Erythroblast (primary cell): ENCODE data around the gene CACNA1I.

Experiments used
- DNase-seq, 2 experiments: peaks; one replicate each; lab custom pipeline; 2025; lab: John Stamatoyannopoulos, UW
- GATA1 ChIP-seq: IDR thresholded peaks from 2 replicates; pipeline ENCODE4 v1.6.1; 2011; ENCODE audit warnings: low read depth, mild to moderate bottlenecking, control low read depth, low read length, moderate library complexity
- POLR2A ChIP-seq: IDR thresholded peaks from 2 replicates; pipeline ENCODE4 v1.6.1; 2011; ENCODE audit warnings: mild to moderate bottlenecking, low read length

The CACNA1I gene

GRCh38 chr22:39706376-39707140 is 136.0 kb downstream of the CACNA1I start:
- no peak for TF ChIP-seq GATA1
- no peak for TF ChIP-seq POLR2A
- no peak for DNase-seq

GRCh38 chr22:39707351-39707750 is 136.8 kb downstream of the CACNA1I start:
- no peak for DNase-seq
- TF ChIP-seq POLR2A (no peak), GATA1 (no peak)

GRCh38 chr22:39707816-39708215 is 137.3 kb downstream of the CACNA1I start:
- no peak for DNase-seq
- TF ChIP-seq POLR2A (no peak), GATA1 (no peak)

- DNase-seq = no peak
- TF ChIP-seq POLR2A (no peak), GATA1 (no peak)
Observed at GRCh38 chr22:39710380-39711150, 140.0 kb downstream of the CACNA1I start.

GRCh38 chr22:39712081-39712480 is 141.5 kb downstream of the CACNA1I start:
- no peak for DNase-seq
- TF ChIP-seq POLR2A (no peak), GATA1 (no peak)

GRCh38 chr22:39712751-39713525 is 142.4 kb downstream of the CACNA1I start:
- no peak for DNase-seq
- TF ChIP-seq POLR2A = no peak

GRCh38 chr22:39713799-39714290 is 143.3 kb downstream of the CACNA1I start:
- TF ChIP-seq POLR2A (no peak), GATA1 (no peak)
- DNase-seq = no peak

- DNase-seq = no peak
- TF ChIP-seq GATA1 = no peak
- no peak for TF ChIP-seq POLR2A
Observed at GRCh38 chr22:39714321-39714720, 143.8 kb downstream of the CACNA1I start.

GRCh38 chr22:39715778-39716495 is 145.4 kb downstream of the CACNA1I start:
- DNase-seq = no peak
- TF ChIP-seq POLR2A (no peak), GATA1 (no peak)

- TF ChIP-seq POLR2A (no peak), GATA1 (no peak)
- no peak for DNase-seq
Observed at GRCh38 chr22:39716534-39716933, 146.0 kb downstream of the CACNA1I start.

- TF ChIP-seq GATA1 (no peak), POLR2A (no peak)
- no peak for DNase-seq
Observed at GRCh38 chr22:39717099-39717498, 146.5 kb downstream of the CACNA1I start.

- TF ChIP-seq GATA1 (no peak), POLR2A (no peak)
Observed at GRCh38 chr22:39718206-39718605, 147.7 kb downstream of the CACNA1I start.

GRCh38 chr22:39718921-39719475 is 148.4 kb downstream of the CACNA1I start:
- no peak for DNase-seq
- TF ChIP-seq GATA1 = no peak

More at GRCh38 chr22:39718206-39718605, 147.7 kb downstream of the CACNA1I start:
- peak in 1 of 2 experiments; percentile 19 for DNase-seq
